ENCODE data around the gene HTR4. TPM values are rescaled to one million over a fixed set of nuclear protein-coding genes. Genes with fewer than 3 reads are reported as not detected.

The HTR4 gene
- total RNA-seq, 4 donors from 2014 or later, result 0.21 TPM; not detected in 3

GRCh38 chr5:148686660-148687059 is 32.3 kb upstream of the HTR4 start:
- Histone ChIP-seq H3K9me3 (peaks cover 0 to 6% (median 2%) of the 10 kb centered on the region in 4 donors), H3K4me1 (no peaks in the 10 kb centered on the region), H3K36me3 (no peaks in the 10 kb centered on the region), H3K27me3 (no peaks in the 10 kb centered on the region), H3K27ac (no peak overlapping the region), H3K4me3 (no peak overlapping the region)
- no peak for TF ChIP-seq CTCF (IDR thresholded peaks at IDR 0.05)
- no peak for DNase-seq (ENCODE audit: low spot score in 2 of 2)

DNA sequence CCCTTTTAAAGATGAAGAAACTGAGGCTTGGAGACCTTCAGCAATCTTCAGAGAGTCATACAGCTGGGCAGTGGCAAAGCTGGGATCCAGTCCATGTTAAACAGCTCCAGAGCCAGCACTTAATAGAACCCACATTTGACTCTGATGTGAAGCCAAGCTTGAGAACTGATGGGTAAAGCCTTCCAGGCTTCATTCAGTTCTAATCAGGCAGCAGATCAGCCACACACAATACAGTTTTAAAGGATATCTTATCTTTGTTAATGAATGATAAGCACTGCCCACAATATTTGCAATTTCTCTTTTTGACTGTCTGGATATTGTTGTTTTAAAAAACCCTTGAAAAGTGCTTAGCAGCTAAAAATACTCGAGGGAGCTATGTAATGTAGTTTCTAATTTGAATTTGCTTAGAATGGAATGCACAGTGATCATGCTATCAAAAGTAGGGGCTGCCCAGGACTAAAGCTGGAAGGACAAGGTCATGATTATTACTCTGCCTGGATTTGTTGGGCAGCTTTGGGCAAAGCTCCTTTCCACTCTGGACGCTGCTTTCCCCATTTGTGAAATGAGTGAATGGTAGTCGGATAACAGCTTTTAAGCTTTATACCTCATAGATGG is 31.3 kb upstream of the HTR4 start:
- 61 to 74% methylated on average over 3 of the region's 3 CpGs for WGBS, 2 donors
- TF ChIP-seq CTCF (IDR thresholded peaks at IDR 0.05) (no peak), POLR2A (IDR thresholded peaks at IDR 0.05) (no peak), EP300 (IDR thresholded peaks at IDR 0.05) (no peak)
- no peak for DNase-seq (ENCODE audit: low spot score in 2 of 2)

DNA sequence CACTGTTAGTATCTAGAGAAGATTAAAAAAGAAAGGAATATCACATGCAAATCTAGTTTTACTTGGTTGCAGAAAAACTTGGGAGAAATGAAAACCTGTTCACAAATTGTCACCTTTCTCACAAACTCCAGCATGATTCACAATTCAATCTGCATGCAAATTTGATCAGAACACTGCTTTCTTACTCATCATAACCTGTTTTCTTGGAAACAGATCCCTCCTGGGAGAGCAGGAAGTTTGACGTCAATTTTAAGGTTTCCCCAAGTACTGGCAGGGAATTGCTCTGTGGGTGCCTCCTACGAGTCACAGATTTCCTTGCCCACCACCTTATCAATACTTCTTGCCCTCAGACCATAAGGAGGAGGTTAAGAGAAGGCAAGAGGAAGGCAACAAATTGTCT is 30.2 kb upstream of the HTR4 start:
- Histone ChIP-seq H3K36me3 (no peaks in the 10 kb centered on the region), H3K27ac (no peak overlapping the region), H3K27me3 (peaks cover 0 to 3% of the 10 kb centered on the region in 2 donors), H3K4me1 (no peaks in the 10 kb centered on the region), H3K4me3 (no peak overlapping the region), H3K9me3 (peaks cover 0 to 6% (median 2%) of the 10 kb centered on the region in 4 donors)
- no peak for DNase-seq (ENCODE audit: low spot score in 2 of 2)
- 53 to 67% methylated on average over 2 of the region's 2 CpGs for WGBS, 2 donors
- TF ChIP-seq EP300 (IDR thresholded peaks at IDR 0.05) (no peak), CTCF (IDR thresholded peaks at IDR 0.05) (no peak), POLR2A (IDR thresholded peaks at IDR 0.05) (no peak)

More for the DNA sequence above, 31.3 kb upstream of the HTR4 start:
- peaks cover 0 to 3% of the 10 kb centered on the region in 2 donors for H3K27me3 ChIP-seq
- no peak overlapping the region for H3K27ac ChIP-seq
- peaks cover 0 to 6% (median 2%) of the 10 kb centered on the region in 4 donors for H3K9me3 ChIP-seq
- no peak overlapping the region for H3K4me3 ChIP-seq
- H3K36me3 ChIP-seq, result no peaks in the 10 kb centered on the region
- H3K4me1 ChIP-seq, result no peaks in the 10 kb centered on the region

DNA sequence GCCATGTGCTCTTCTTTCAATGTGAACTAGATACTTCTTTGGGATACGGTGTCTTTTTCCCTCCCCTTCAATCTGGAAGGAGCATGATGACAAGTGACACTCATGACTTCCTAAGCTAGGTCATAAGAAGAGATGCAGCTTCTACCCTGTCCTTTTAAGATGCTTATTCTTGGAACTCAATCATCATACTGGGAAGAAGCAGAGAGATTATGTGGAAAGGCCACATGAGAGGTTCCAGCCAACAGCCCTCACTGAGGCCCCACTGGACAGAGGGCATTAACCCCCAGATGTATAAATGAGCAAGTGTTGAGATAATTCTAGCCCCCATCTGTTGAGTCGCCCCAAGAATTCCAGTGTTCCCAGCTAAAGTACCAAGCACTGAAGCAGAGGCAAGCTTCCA is 29.3 kb upstream of the HTR4 start:
- no peak for DNase-seq (ENCODE audit: low spot score in 2 of 2)
- peaks cover 0 to 4% (median 0%) of the 10 kb centered on the region in 4 donors for H3K9me3 ChIP-seq

More for the DNA sequence above, 29.3 kb upstream of the HTR4 start:
- Histone ChIP-seq H3K27ac (no peak overlapping the region), H3K4me1 (no peaks in the 10 kb centered on the region), H3K36me3 (no peaks in the 10 kb centered on the region), H3K4me3 (no peak overlapping the region), H3K27me3 (peaks cover 0 to 3% of the 10 kb centered on the region in 2 donors)
- 90 to 92% methylated on average over 2 of the region's 2 CpGs for WGBS, 2 donors
- TF ChIP-seq POLR2A (IDR thresholded peaks at IDR 0.05) (no peak), CTCF (IDR thresholded peaks at IDR 0.05) (no peak), EP300 (IDR thresholded peaks at IDR 0.05) (no peak)

Data from tibial nerve (tissue), 4 donors.